HL-60 (cell line): ENCODE measurements around the gene LRP2.

ENCODE experiments used
- DNase-seq, 2 experiments: peaks; one replicate each; pipeline ENCODE4 v3.0.0-alpha.2; 2010 to 2020; ENCODE audit warnings: low read depth in 1 of 2, low spot score in 1 of 2
- H3K27ac ChIP-seq: fragments of 250-450 bp; sonication (Bioruptor Pico); replicated peaks from 2 replicates; pipeline ENCODE4 v1.5.1; 2020; ENCODE audit warnings: mild to moderate bottlenecking, moderate library complexity
- H3K27me3 ChIP-seq: fragments of 250-450 bp; sonication (Bioruptor Pico); 2 replicates; pipeline ENCODE4 v1.5.1; 2021; ENCODE audit warnings: mild to moderate bottlenecking, moderate library complexity; ENCODE audit not compliant: insufficient read depth, poor library complexity, severe bottlenecking
- H3K4me3 ChIP-seq: replicated peaks from 2 replicates; pipeline ENCODE4 v1.5.1; 2011; ENCODE audit warnings: mild to moderate bottlenecking, control low read depth, low read length; ENCODE audit not compliant: insufficient read depth
- GABPA ChIP-seq: IDR thresholded peaks from 2 replicates; pipeline ENCODE4 v1.6.1; 2012; ENCODE audit warnings: low read depth
- POLR2AphosphoS5 ChIP-seq: IDR thresholded peaks from 2 replicates; pipeline ENCODE4 v1.6.1; 2012; ENCODE audit warnings: low read depth
- SPI1 ChIP-seq: IDR thresholded peaks from 2 replicates; pipeline ENCODE4 v1.6.1; 2012; ENCODE audit warnings: low read depth, mild to moderate bottlenecking, borderline replicate concordance
- TF ChIP-seq, protein P1 (sequence below): IDR thresholded peaks from one replicate; pipeline ENCODE4 v1.5.1; 2011; ENCODE audit warnings: low read length, control low read depth, inconsistent platforms; ENCODE audit not compliant: insufficient read depth
- TF ChIP-seq, protein P2 (sequence below): IDR thresholded peaks from 2 replicates; pipeline ENCODE4 v1.6.1; 2012; ENCODE audit warnings: low read depth; ENCODE audit not compliant: insufficient replicate concordance

Gene LRP2

DNA sequence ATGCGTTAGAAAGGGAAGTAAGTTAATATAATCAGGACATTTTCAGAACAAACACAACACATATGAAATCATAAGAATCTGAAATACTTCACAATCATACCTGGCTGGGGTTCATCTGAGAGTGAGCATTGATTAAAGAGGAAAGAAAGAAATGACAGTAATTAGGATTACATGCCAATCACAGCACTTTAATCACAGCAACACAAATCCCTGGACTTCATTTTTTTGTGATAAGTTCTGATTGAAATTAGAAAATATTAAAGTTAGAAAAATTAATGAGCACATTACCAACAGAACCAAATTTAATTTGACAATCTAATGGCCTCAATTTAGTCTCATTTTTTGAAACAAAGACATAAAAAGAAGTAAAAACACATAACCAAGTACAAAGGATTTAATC lies 121.9 kb downstream of the LRP2 start:
- TF ChIP-seq POLR2AphosphoS5 (no peak), GABPA (no peak)
- TF ChIP-seq, protein P1, sequence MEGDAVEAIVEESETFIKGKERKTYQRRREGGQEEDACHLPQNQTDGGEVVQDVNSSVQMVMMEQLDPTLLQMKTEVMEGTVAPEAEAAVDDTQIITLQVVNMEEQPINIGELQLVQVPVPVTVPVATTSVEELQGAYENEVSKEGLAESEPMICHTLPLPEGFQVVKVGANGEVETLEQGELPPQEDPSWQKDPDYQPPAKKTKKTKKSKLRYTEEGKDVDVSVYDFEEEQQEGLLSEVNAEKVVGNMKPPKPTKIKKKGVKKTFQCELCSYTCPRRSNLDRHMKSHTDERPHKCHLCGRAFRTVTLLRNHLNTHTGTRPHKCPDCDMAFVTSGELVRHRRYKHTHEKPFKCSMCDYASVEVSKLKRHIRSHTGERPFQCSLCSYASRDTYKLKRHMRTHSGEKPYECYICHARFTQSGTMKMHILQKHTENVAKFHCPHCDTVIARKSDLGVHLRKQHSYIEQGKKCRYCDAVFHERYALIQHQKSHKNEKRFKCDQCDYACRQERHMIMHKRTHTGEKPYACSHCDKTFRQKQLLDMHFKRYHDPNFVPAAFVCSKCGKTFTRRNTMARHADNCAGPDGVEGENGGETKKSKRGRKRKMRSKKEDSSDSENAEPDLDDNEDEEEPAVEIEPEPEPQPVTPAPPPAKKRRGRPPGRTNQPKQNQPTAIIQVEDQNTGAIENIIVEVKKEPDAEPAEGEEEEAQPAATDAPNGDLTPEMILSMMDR: no peak
- TF ChIP-seq, protein P2, sequence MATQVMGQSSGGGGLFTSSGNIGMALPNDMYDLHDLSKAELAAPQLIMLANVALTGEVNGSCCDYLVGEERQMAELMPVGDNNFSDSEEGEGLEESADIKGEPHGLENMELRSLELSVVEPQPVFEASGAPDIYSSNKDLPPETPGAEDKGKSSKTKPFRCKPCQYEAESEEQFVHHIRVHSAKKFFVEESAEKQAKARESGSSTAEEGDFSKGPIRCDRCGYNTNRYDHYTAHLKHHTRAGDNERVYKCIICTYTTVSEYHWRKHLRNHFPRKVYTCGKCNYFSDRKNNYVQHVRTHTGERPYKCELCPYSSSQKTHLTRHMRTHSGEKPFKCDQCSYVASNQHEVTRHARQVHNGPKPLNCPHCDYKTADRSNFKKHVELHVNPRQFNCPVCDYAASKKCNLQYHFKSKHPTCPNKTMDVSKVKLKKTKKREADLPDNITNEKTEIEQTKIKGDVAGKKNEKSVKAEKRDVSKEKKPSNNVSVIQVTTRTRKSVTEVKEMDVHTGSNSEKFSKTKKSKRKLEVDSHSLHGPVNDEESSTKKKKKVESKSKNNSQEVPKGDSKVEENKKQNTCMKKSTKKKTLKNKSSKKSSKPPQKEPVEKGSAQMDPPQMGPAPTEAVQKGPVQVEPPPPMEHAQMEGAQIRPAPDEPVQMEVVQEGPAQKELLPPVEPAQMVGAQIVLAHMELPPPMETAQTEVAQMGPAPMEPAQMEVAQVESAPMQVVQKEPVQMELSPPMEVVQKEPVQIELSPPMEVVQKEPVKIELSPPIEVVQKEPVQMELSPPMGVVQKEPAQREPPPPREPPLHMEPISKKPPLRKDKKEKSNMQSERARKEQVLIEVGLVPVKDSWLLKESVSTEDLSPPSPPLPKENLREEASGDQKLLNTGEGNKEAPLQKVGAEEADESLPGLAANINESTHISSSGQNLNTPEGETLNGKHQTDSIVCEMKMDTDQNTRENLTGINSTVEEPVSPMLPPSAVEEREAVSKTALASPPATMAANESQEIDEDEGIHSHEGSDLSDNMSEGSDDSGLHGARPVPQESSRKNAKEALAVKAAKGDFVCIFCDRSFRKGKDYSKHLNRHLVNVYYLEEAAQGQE: no peak
- H3K27me3 ChIP-seq: no peaks in the 10 kb centered on the region
- DNase-seq: no peak

DNA sequence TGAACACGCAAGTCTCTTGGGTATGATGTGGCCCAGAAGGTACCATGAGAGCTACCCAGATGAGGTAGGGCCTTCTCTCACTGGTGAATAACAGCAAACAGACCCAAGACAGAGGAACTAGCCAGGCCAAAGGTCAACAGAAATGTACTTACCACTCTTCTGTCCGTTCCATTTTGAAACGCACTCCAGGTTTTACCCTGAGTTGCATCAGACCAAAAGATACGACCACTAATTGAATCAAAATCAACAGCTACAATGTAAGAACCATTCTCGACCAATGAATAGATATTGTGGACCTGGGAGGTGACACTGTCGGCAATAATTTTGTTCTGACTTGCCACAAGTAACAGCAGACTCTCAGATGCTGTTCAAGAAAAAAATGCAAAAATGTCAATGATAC lies 124.4 kb downstream of the LRP2 start:
- no peak overlapping the region for H3K4me3 ChIP-seq
- DNase-seq: no peak
- no peak overlapping the region for H3K27ac ChIP-seq
- no peaks in the 10 kb centered on the region for H3K27me3 ChIP-seq
- TF ChIP-seq SPI1: no peak
- no peak for TF ChIP-seq POLR2AphosphoS5
- TF ChIP-seq, protein P2: no peak
- TF ChIP-seq, protein P1: no peak
- TF ChIP-seq GABPA: no peak

More for the DNA sequence above, 121.9 kb downstream of the LRP2 start:
- H3K27ac ChIP-seq: no peak overlapping the region
- H3K4me3 ChIP-seq: no peak overlapping the region

DNA sequence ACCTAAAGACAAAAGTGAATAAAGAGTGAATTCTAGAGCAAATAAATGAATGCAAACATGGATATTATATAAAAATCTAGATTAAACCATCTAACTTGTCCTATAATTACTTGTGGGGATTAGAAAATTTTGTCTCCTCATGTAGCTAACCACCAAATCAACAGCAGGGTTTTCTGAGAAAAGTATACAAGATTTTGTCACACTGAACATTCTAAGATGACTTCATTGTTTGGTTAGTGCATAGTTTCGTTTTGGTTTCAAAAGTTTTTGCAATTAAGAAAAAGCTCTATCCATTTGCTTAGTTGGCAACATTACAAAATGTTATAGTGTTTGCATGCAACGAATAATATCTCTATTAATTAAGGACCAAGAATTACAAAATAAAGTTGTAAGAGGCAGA lies 125.0 kb downstream of the LRP2 start:
- no peak for DNase-seq
- H3K27me3 ChIP-seq: no peaks in the 10 kb centered on the region
- H3K27ac ChIP-seq: no peak overlapping the region
- H3K4me3 ChIP-seq: no peak overlapping the region
- TF ChIP-seq, protein P1: no peak
- TF ChIP-seq, protein P2: no peak
- no peak for TF ChIP-seq SPI1
- no peak for TF ChIP-seq POLR2AphosphoS5
- no peak for TF ChIP-seq GABPA
